K562 (cell line): ENCODE results near the gene ZNF77. TPM values are rescaled to one million over a fixed set of nuclear protein-coding genes. Genes with fewer than 3 reads are reported as not detected.
A peak's percentile ranks its signal among the peaks of the same experiment; 100 is the strongest.

Source experiments
- ARID1B ChIP-seq: fragments of 450-650 bp; IDR thresholded peaks from 2 replicates; pipeline ENCODE4 v1.6.1; 2016; ENCODE audit warnings: antibody characterized with exemption, mild to moderate bottlenecking, inconsistent platforms
- ATF1 ChIP-seq, 2 experiments: fragments of 450-650 bp in 1 of 2; IDR thresholded peaks; 2 replicates each; pipeline ENCODE4 v1.6.1; 2016; ENCODE audit warnings: missing compliant biosample characterization in 1 of 2, missing genetic modification characterization in 1 of 2
- CBX2 ChIP-seq: fragments of 200-600 bp; sonication (generic); IDR thresholded peaks from one replicate; pipeline ENCODE4 v1.6.1; 2012; ENCODE audit warnings: mild to moderate bottlenecking, low read length, inconsistent platforms; ENCODE audit not compliant: insufficient read depth, poor library complexity, severe bottlenecking
- CREM ChIP-seq: IDR thresholded peaks from 2 replicates; pipeline ENCODE4 v1.6.1; 2014; ENCODE audit warnings: antibody characterized with exemption, low read depth
- E2F1 ChIP-seq: sonication (generic); formaldehyde crosslinking; IDR thresholded peaks from 2 replicates; pipeline ENCODE4 v1.8.1; 2023; ENCODE audit warnings: mild to moderate bottlenecking, missing genetic modification reagents, moderate library complexity
- NCOR1 ChIP-seq: fragments of 450-650 bp; IDR thresholded peaks from 2 replicates; pipeline ENCODE4 v1.6.1; 2016; ENCODE audit warnings: mild to moderate bottlenecking, moderate library complexity
- NFIX ChIP-seq: fragments of 250-450 bp; sonication (Bioruptor Pico); IDR thresholded peaks from 2 replicates; pipeline ENCODE4 v1.4.0; 2020; ENCODE audit warnings: low read depth, mild to moderate bottlenecking, moderate library complexity
- NR2C2 ChIP-seq, 2 experiments: fragments of 200-800 bp in 1 of 2; sonication (Bioruptor generic) in 1 of 2; sonication (generic) in 1 of 2; formaldehyde crosslinking in 1 of 2; IDR thresholded peaks; 2 replicates each; pipeline versions ENCODE4 v1.6.1 to v1.8.0; 2016 to 2022; ENCODE audit warnings: mild to moderate bottlenecking in 1 of 2, missing compliant biosample characterization in 1 of 2, missing genetic modification characterization in 1 of 2, missing genetic modification reagents in 1 of 2
- POLR2AphosphoS2 ChIP-seq: IDR thresholded peaks from 2 replicates; pipeline ENCODE4 v1.6.1; 2012; ENCODE audit warnings: low read length, improper control_type of control experiment
- PTRF ChIP-seq: fragments of 450-650 bp; IDR thresholded peaks from 2 replicates; pipeline ENCODE4 v1.6.1; 2016; ENCODE audit warnings: mild to moderate bottlenecking, missing genetic modification characterization, missing compliant biosample characterization
- RAD51 ChIP-seq: fragments of 450-650 bp; IDR thresholded peaks from 2 replicates; pipeline ENCODE4 v1.7.1; 2016; ENCODE audit warnings: low read depth, mild to moderate bottlenecking, borderline replicate concordance
- REST ChIP-seq, 2 experiments: fragments of 450-650 bp; formaldehyde crosslinking in 1 of 2; IDR thresholded peaks; 2 replicates each; pipeline versions ENCODE4 v1.4.0 to v1.6.1; 2014 to 2020; ENCODE audit warnings: mild to moderate bottlenecking in 2 of 2, borderline replicate concordance in 1 of 2, low read depth in 1 of 2
- SMARCA5 ChIP-seq: fragments of 450-650 bp; IDR thresholded peaks from 2 replicates; pipeline ENCODE4 v1.6.1; 2016
- TAL1 ChIP-seq: fragments of 450-650 bp; IDR thresholded peaks from 2 replicates; pipeline ENCODE4 v1.6.1; 2016; ENCODE audit warnings: mild to moderate bottlenecking
- TBP ChIP-seq: optimal IDR thresholded peaks from 2 replicates; pipeline ENCODE3; 2011; ENCODE audit warnings: low read depth, low read length, improper control_type of control experiment
- ZNF12 ChIP-seq: sonication (generic); formaldehyde crosslinking; IDR thresholded peaks from 2 replicates; pipeline ENCODE4 v1.4.0; 2020; ENCODE audit warnings: mild to moderate bottlenecking, missing genetic modification reagents
- ZNF124 ChIP-seq: sonication (generic); formaldehyde crosslinking; IDR thresholded peaks from 2 replicates; pipeline ENCODE4 v1.8.1; 2022; ENCODE audit warnings: missing genetic modification reagents
- ZNF324 ChIP-seq: fragments of 250-450 bp; sonication (Bioruptor Pico); IDR thresholded peaks from 2 replicates; pipeline ENCODE4 v1.4.0; 2020; ENCODE audit warnings: mild to moderate bottlenecking
- ZNF408 ChIP-seq: fragments of 250-450 bp; sonication (Bioruptor Pico); IDR thresholded peaks from 2 replicates; pipeline ENCODE4 v1.4.0; 2020; ENCODE audit warnings: low read depth, mild to moderate bottlenecking, moderate library complexity
- ZNF668 ChIP-seq: fragments of 250-450 bp; sonication (Bioruptor Pico); IDR thresholded peaks from 2 replicates; pipeline ENCODE4 v1.8.0; 2022; ENCODE audit warnings: mild to moderate bottlenecking, inconsistent platforms
- ZNF696 ChIP-seq: fragments of 250-450 bp; sonication (Bioruptor Pico); conservative IDR thresholded peaks from 2 replicates; pipeline ENCODE4 v1.4.0; 2020; ENCODE audit warnings: mild to moderate bottlenecking, moderate library complexity
- polyA plus RNA-seq, 8 experiments: library from polyadenylated mRNA; depleted of rRNA in 4 of 8; stranded (reverse) in 5 of 8; unstranded in 3 of 8; fragments of >200 nt; fragmentation: Nextera tagmentation in 2 of 8; fragmentation: Illumina TruSeq in 1 of 8; extraction: Ambion mirVana in 2 of 8; extraction: Trizol in 1 of 8; gene quantifications; 2 replicates each; pipeline versions ENCODE4 v1.2.1 to v1.2.3, GENCODE V29; 2011 to 2014; ENCODE audit warnings: inconsistent platforms in 1 of 8, missing spikeins in 1 of 8
- total RNA-seq, 7 experiments: library from RNA; depleted of rRNA in 6 of 7; stranded (reverse); fragments of >200 nt in 6 of 7; fragmentation: Illumina TruSeq in 2 of 7; extraction: Trizol in 2 of 7; gene quantifications; 2 replicates each; pipeline versions ENCODE4 v1.2.1 to v1.2.3, GENCODE V29; 2011 to 2021; ENCODE audit warnings: low replicate concordance in 1 of 7

ZNF77 gene
- total and polyA plus RNA-seq, 9 of the 15 experiments (the other 6 are each of a cell fraction or from before 2014, with no cell fraction given): 4.3 to 14.5 (median 7.7) TPM

GRCh38 chr19:2977746-2978138 lies 33.0 kb upstream of the ZNF77 start (continued):
- TF ChIP-seq PTRF (no peak), POLR2AphosphoS2 (no peak), ZNF324 (CRISPR knock-in tag) (no peak), ZNF12 (CRISPR knock-in tag) (0 out of 2 replicates have a peak, but pooled peaks have one; percentile 32), NR2C2 (CRISPR knock-in tag; IDR thresholded peaks at IDR 0.05) (no peak), NR2C2 (tag; IDR thresholded peaks at IDR 0.05) (peak; percentile 88), RAD51 (no peak), ZNF124 (no peak), REST (IDR thresholded peaks at IDR 0.05; ENCODE audit: borderline replicate concordance) (peak; percentile 23; the same call in 1 of the 2 replicates), REST (CRISPR knock-in tag; IDR thresholded peaks at IDR 0.05; ENCODE audit: low read depth) (no peak), NFIX (CRISPR knock-in tag) (no peak), SMARCA5 (0 out of 2 replicates have a peak, but pooled peaks have one; percentile 25), ZNF668 (CRISPR knock-in tag) (no peak), TAL1 (peak; percentile 68), CBX2 (no peak), CREM (no peak), ZNF408 (CRISPR knock-in tag) (no peak), E2F1 (CRISPR knock-in tag) (no peak), ATF1 (CRISPR knock-in tag; IDR thresholded peaks at IDR 0.05) (no peak), ATF1 (tag; IDR thresholded peaks at IDR 0.05) (no peak), NCOR1 (0 out of 2 replicates have a peak, but pooled peaks have one; percentile 60), ZNF696 (CRISPR knock-in tag) (no peak), TBP (peak; percentile 4), ARID1B (peak; percentile 82)
